ACC112 (cell line): Measurements from ENCODE around the gene PPP1R2B.

ENCODE experiments used
- H2AFZ ChIP-seq: fragments of 200-600 bp; sonication (generic); one replicate; pipeline ENCODE4 v1.6.0; 2017; ENCODE audit warnings: antibody characterized with exemption, low read length; ENCODE audit not compliant: unreplicated experiment
- H3K27ac ChIP-seq: fragments of 200-600 bp; sonication (generic); 2 replicates; pipeline ENCODE4 v1.5.1; 2014; ENCODE audit warnings: low read depth, mild to moderate bottlenecking, antibody characterized with exemption, low read length, moderate library complexity
- H3K27me3 ChIP-seq: fragments of 200-600 bp; sonication (generic); 2 replicates; pipeline ENCODE4 v1.6.1; 2014; ENCODE audit warnings: mild to moderate bottlenecking, antibody characterized with exemption, low read length, moderate library complexity, mixed read lengths; ENCODE audit not compliant: insufficient read depth
- H3K36me3 ChIP-seq: fragments of 200-600 bp; sonication (generic); 2 replicates; pipeline ENCODE4 v1.6.1; 2016; ENCODE audit warnings: mild to moderate bottlenecking, antibody characterized with exemption, low read length, moderate library complexity, mixed read lengths; ENCODE audit not compliant: insufficient read depth
- H3K4me1 ChIP-seq: fragments of 200-600 bp; sonication (generic); one replicate; pipeline ENCODE4 v1.6.1; 2016; ENCODE audit warnings: low read length, mixed read lengths; ENCODE audit not compliant: insufficient read depth, unreplicated experiment, control insufficient read depth
- H3K4me3 ChIP-seq: fragments of 200-600 bp; sonication (generic); 2 replicates; pipeline ENCODE4 v1.5.1; 2014; ENCODE audit warnings: mild to moderate bottlenecking, low read depth, low read length
- H3K79me2 ChIP-seq: fragments of 200-600 bp; sonication (generic); one replicate; pipeline ENCODE4 v1.6.0; 2016; ENCODE audit warnings: low read length; ENCODE audit not compliant: control insufficient read depth, unreplicated experiment, insufficient read depth

The PPP1R2B gene

GRCh38 chr5:156871212-156871611, 21.1 kb downstream of the PPP1R2B start:
- no peak overlapping the region for H2AFZ ChIP-seq
- no peak overlapping the region for H3K4me3 ChIP-seq
- no peak overlapping the region for H3K27ac ChIP-seq
- no peaks in the 10 kb centered on the region for H3K4me1 ChIP-seq
- H3K27me3 ChIP-seq: no peaks in the 10 kb centered on the region
- no peaks in the 10 kb centered on the region for H3K79me2 ChIP-seq
- H3K36me3 ChIP-seq: no peaks in the 10 kb centered on the region

GRCh38 chr5:156879665-156880285, 29.7 kb downstream of the PPP1R2B start:
- Histone ChIP-seq H3K36me3 (no peaks in the 10 kb centered on the region), H2AFZ (no peak overlapping the region), H3K4me3 (no peak overlapping the region), H3K27ac (no peak overlapping the region), H3K79me2 (no peaks in the 10 kb centered on the region), H3K4me1 (no peaks in the 10 kb centered on the region), H3K27me3 (no peaks in the 10 kb centered on the region)

- H2AFZ ChIP-seq: no peak overlapping the region
- H3K79me2 ChIP-seq: no peaks in the 10 kb centered on the region
- no peaks in the 10 kb centered on the region for H3K4me1 ChIP-seq
- no peak overlapping the region for H3K27ac ChIP-seq
- no peaks in the 10 kb centered on the region for H3K36me3 ChIP-seq
- H3K27me3 ChIP-seq: no peaks in the 10 kb centered on the region
- no peak overlapping the region for H3K4me3 ChIP-seq
Measured at GRCh38 chr5:156883316-156883875, 33.3 kb downstream of the PPP1R2B start.

- H3K36me3 ChIP-seq: no peaks in the 10 kb centered on the region
- no peak overlapping the region for H3K4me3 ChIP-seq
- H3K4me1 ChIP-seq: no peaks in the 10 kb centered on the region
- no peak overlapping the region for H2AFZ ChIP-seq
- H3K27me3 ChIP-seq: no peaks in the 10 kb centered on the region
- no peaks in the 10 kb centered on the region for H3K79me2 ChIP-seq
- no peak overlapping the region for H3K27ac ChIP-seq
Measured at GRCh38 chr5:156888520-156888919, 38.4 kb downstream of the PPP1R2B start.

- H2AFZ ChIP-seq: no peak overlapping the region
- no peaks in the 10 kb centered on the region for H3K4me1 ChIP-seq
- H3K27ac ChIP-seq: no peak overlapping the region
Measured at GRCh38 chr5:156892223-156892622, 42.1 kb downstream of the PPP1R2B start.

GRCh38 chr5:156892864-156893263, 42.8 kb downstream of the PPP1R2B start:
- Histone ChIP-seq H3K4me3 (no peak overlapping the region), H3K27ac (no peak overlapping the region), H3K4me1 (no peaks in the 10 kb centered on the region), H3K27me3 (no peaks in the 10 kb centered on the region), H2AFZ (no peak overlapping the region), H3K36me3 (no peaks in the 10 kb centered on the region), H3K79me2 (no peaks in the 10 kb centered on the region)

More at GRCh38 chr5:156892223-156892622, 42.1 kb downstream of the PPP1R2B start:
- Histone ChIP-seq H3K79me2 (no peaks in the 10 kb centered on the region), H3K27me3 (no peaks in the 10 kb centered on the region), H3K36me3 (no peaks in the 10 kb centered on the region), H3K4me3 (no peak overlapping the region)

GRCh38 chr5:156893517-156893916, 43.4 kb downstream of the PPP1R2B start:
- Histone ChIP-seq H3K4me3 (no peak overlapping the region), H3K4me1 (no peaks in the 10 kb centered on the region), H3K27me3 (no peaks in the 10 kb centered on the region), H3K36me3 (no peaks in the 10 kb centered on the region), H3K79me2 (no peaks in the 10 kb centered on the region), H2AFZ (no peak overlapping the region), H3K27ac (no peak overlapping the region)

- H3K36me3 ChIP-seq: no peaks in the 10 kb centered on the region
- H3K27me3 ChIP-seq: no peaks in the 10 kb centered on the region
- no peaks in the 10 kb centered on the region for H3K4me1 ChIP-seq
- no peak overlapping the region for H2AFZ ChIP-seq
- H3K79me2 ChIP-seq: no peaks in the 10 kb centered on the region
- no peak overlapping the region for H3K4me3 ChIP-seq
- no peak overlapping the region for H3K27ac ChIP-seq
Measured at GRCh38 chr5:156896546-156896945, 46.5 kb downstream of the PPP1R2B start.
